ENCODE data around the gene RPH3AL. TPM values are rescaled to one million over a fixed set of nuclear protein-coding genes. Genes with fewer than 3 reads are reported as not detected.

RPH3AL gene
- polyA plus RNA-seq, 1 donor from 2014 or later: 0.87 TPM

GRCh38 chr17:231191-231965, 121.2 kb downstream of the RPH3AL start:
- Histone ChIP-seq H3K9me3 (ENCODE audit: low read length) (no peaks in the 10 kb centered on the region), H3K9ac (ENCODE audit: low read length) (no peak overlapping the region), H3K4me3 (ENCODE audit: low read length) (no peak overlapping the region), H2AFZ (ENCODE audit: low read depth, low read length) (no peak overlapping the region), H3K27me3 (ENCODE audit: insufficient read depth, low read depth, low read length) (no peaks in the 10 kb centered on the region), H3K4me2 (ENCODE audit: low read length) (no peak overlapping the region), H3K79me2 (replicated peaks; ENCODE audit: insufficient read depth, low read length) (no peaks in the 10 kb centered on the region), H3K27ac (ENCODE audit: low read length) (no peak overlapping the region), H3K9me2 (ENCODE audit: insufficient read depth, low read length) (no peaks in the 10 kb centered on the region), H3K36me3 (ENCODE audit: insufficient read depth, low read length) (no peaks in the 10 kb centered on the region), H3F3A (ENCODE audit: insufficient read depth, low read length, poor library complexity, severe bottlenecking) (no peaks in the 10 kb centered on the region), H4K20me1 (ENCODE audit: insufficient read depth) (no peaks in the 10 kb centered on the region)
- TF ChIP-seq RAD21 (conservative IDR thresholded peaks at IDR 0.05) (no peak), MXI1 (conservative IDR thresholded peaks at IDR 0.05; ENCODE audit: poor library complexity, severe bottlenecking) (no peak), SMC3 (conservative IDR thresholded peaks at IDR 0.05; ENCODE audit: poor library complexity) (no peak), POLR2AphosphoS5 (IDR thresholded peaks at IDR 0.05) (no peak), EZH2 (IDR thresholded peaks at IDR 0.05; ENCODE audit: borderline replicate concordance, insufficient read depth, low read length, poor library complexity, severe bottlenecking) (no peak), REST (IDR thresholded peaks at IDR 0.05; ENCODE audit: borderline replicate concordance) (no peak), EP300 (conservative IDR thresholded peaks at IDR 0.05; ENCODE audit: poor library complexity, severe bottlenecking) (no peak), TAF1 (IDR thresholded peaks at IDR 0.05; ENCODE audit: low read depth) (no peak)
- TF ChIP-seq, protein P1, sequence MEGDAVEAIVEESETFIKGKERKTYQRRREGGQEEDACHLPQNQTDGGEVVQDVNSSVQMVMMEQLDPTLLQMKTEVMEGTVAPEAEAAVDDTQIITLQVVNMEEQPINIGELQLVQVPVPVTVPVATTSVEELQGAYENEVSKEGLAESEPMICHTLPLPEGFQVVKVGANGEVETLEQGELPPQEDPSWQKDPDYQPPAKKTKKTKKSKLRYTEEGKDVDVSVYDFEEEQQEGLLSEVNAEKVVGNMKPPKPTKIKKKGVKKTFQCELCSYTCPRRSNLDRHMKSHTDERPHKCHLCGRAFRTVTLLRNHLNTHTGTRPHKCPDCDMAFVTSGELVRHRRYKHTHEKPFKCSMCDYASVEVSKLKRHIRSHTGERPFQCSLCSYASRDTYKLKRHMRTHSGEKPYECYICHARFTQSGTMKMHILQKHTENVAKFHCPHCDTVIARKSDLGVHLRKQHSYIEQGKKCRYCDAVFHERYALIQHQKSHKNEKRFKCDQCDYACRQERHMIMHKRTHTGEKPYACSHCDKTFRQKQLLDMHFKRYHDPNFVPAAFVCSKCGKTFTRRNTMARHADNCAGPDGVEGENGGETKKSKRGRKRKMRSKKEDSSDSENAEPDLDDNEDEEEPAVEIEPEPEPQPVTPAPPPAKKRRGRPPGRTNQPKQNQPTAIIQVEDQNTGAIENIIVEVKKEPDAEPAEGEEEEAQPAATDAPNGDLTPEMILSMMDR (IDR thresholded peaks at IDR 0.05; ENCODE audit: poor library complexity, severe bottlenecking): no peak

DNA sequence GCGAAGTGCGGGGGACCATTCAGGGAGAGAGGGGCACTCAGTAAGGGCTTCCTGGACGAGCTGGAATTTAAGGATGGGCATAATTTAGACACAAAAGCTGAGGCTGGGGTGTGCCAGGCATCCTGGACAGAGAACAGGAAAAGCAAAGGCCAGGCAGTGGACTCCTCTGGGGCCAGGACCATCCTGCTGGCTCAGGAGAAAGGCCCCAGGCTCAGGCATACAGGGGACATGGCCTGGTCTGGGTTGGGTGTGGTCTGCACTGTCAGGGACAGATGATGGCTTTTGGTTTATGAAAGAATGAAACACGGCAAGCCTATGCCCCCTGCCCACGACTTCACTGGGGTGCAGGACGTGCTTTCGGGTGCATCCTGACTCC, 122.2 kb downstream of the RPH3AL start:
- Histone ChIP-seq H3K27ac (ENCODE audit: low read length) (no peak overlapping the region), H2AFZ (ENCODE audit: low read depth, low read length) (no peak overlapping the region)

More for the DNA sequence above, 122.2 kb downstream of the RPH3AL start:
- H3K27me3 ChIP-seq (ENCODE audit: insufficient read depth, low read depth, low read length): no peaks in the 10 kb centered on the region
- no peak overlapping the region for H3K4me2 ChIP-seq (ENCODE audit: low read length)
- H3K36me3 ChIP-seq (ENCODE audit: insufficient read depth, low read length): no peaks in the 10 kb centered on the region
- TF ChIP-seq EZH2 (IDR thresholded peaks at IDR 0.05; ENCODE audit: borderline replicate concordance, insufficient read depth, low read length, poor library complexity, severe bottlenecking) (no peak), SMC3 (conservative IDR thresholded peaks at IDR 0.05; ENCODE audit: poor library complexity) (no peak)
- TF ChIP-seq, protein P1 (IDR thresholded peaks at IDR 0.05; ENCODE audit: poor library complexity, severe bottlenecking): no peak
- H3K4me3 ChIP-seq (ENCODE audit: low read length): no peak overlapping the region
- no peaks in the 10 kb centered on the region for H3F3A ChIP-seq (ENCODE audit: insufficient read depth, low read length, poor library complexity, severe bottlenecking)
- no peaks in the 10 kb centered on the region for H3K9me2 ChIP-seq (ENCODE audit: insufficient read depth, low read length)
- H3K79me2 ChIP-seq (replicated peaks; ENCODE audit: insufficient read depth, low read length): no peaks in the 10 kb centered on the region
- H3K9ac ChIP-seq (ENCODE audit: low read length): no peak overlapping the region
- no peaks in the 10 kb centered on the region for H4K20me1 ChIP-seq (ENCODE audit: insufficient read depth)
- no peaks in the 10 kb centered on the region for H3K9me3 ChIP-seq (ENCODE audit: low read length)

Measured in neural cell (in vitro differentiated cells).